Ovary (tissue), 9 donors: Measurements from ENCODE around the gene BMPR2. TPM values are rescaled to one million over a fixed set of nuclear protein-coding genes. Genes with fewer than 3 reads are reported as not detected.
"Not testable (repeated sequence)": the region's sequence is repeated elsewhere in the genome, so short reads cannot be mapped to it uniquely, and the experiment has no call there.

ENCODE experiments used
- DNase-seq, 5 donors: peaks; one replicate each; pipeline ENCODE4 v3.0.0-alpha.2; 2019 to 2020
- H3K27ac ChIP-seq, 2 donors: fragments of 200-600 bp; one replicate each; pipeline versions ENCODE4 v1.5.1 to v1.8.0; 2019 to 2022
- H3K27me3 ChIP-seq: fragments of 200-600 bp; one replicate; pipeline ENCODE4 v1.8.0; 2022
- H3K36me3 ChIP-seq: fragments of 200-600 bp; sonication (generic); one replicate; pipeline ENCODE4 v1.5.1; 2019
- H3K4me1 ChIP-seq: one replicate; pipeline ENCODE4 v1.8.1; 2013; ENCODE audit warnings: mild to moderate bottlenecking, moderate library complexity; ENCODE audit not compliant: insufficient read depth
- H3K4me3 ChIP-seq: fragments of 200-600 bp; sonication (generic); one replicate; pipeline ENCODE4 v1.5.1; 2017
- H3K9me3 ChIP-seq, 2 donors: fragments of 200-600 bp in 1 of 2; sonication (generic) in 1 of 2; one replicate each; pipeline versions ENCODE4 v1.5.1 to v1.8.1; 2013 to 2019; ENCODE audit warnings: mild to moderate bottlenecking in 1 of 2, moderate library complexity in 1 of 2
- EP300 ChIP-seq: sonication (generic); formaldehyde crosslinking; IDR thresholded peaks from one replicate; pipeline ENCODE4 v1.6.1; 2017; ENCODE audit warnings: antibody characterized with exemption
- POLR2A ChIP-seq: fragments of 450-650 bp; IDR thresholded peaks from one replicate; pipeline ENCODE4 v1.6.1; 2017; ENCODE audit warnings: antibody characterized with exemption, mild to moderate bottlenecking, moderate library complexity
- WGBS, 3 donors: extraction: QIAGEN DNeasy Blood & Tissue Kit in 1 of 3; methylation state at CpG; one replicate each; pipeline versions ENCODE4 v1.1.5 to v1.1.7; 2013 to 2017; 5-methylcytosine and 5-hydroxymethylcytosine counted together
- intact Hi-C, 4 donors: fragments of 100-400 bp; cut with DNase I; formaldehyde crosslinking; loops; one replicate each; pipeline versions ENCODE4 v1.11.0 to v1.15.1; 2022 to 2023
- polyA plus RNA-seq, 2 donors: library from polyadenylated mRNA; stranded (reverse); fragments of 200-250 nt in 1 of 2; fragments of 350-450 nt in 1 of 2; fragmentation: Illumina TruSeq in 1 of 2; extraction: RNeasy Lipid Tissue Mini Kit (QIAGEN cat#74804) in 1 of 2; gene quantifications; one replicate each; pipeline ENCODE4 v1.2.3, GENCODE V29; 2013 to 2014
- total RNA-seq, 7 donors: library from RNA; depleted of rRNA in 2 of 7; stranded (reverse); fragments of >200 nt in 2 of 7; fragmentation: NEBNext Ultra II Directional in 3 of 7; extraction: Animal tissue kit (Norgen Biotek cat#: 25700) in 3 of 7; gene quantifications; one replicate each; pipeline versions ENCODE4 v1.1.0 to v1.2.4, GENCODE V29; 2016 to 2023
- TF ChIP-seq, protein P1 (sequence below), 3 donors: fragments of 450-650 bp in 2 of 3; fragments of 200-600 bp in 1 of 3; IDR thresholded peaks; one replicate each; pipeline versions ENCODE4 v1.5.1 to v1.8.0; 2016 to 2022; ENCODE audit warnings: antibody characterized with exemption in 3 of 3, mild to moderate bottlenecking in 1 of 3
- donor health status: DM: no; HTN: no; CAD: no; lungs with moderate emphysema.
- donor health status: DM: no; HTN: no; CAD: no.
- donor health status: Bipolar disorder and iron deficiency.
- donor health status: DM: yes; HTN: yes; CAD: no.
- donor health status: DM: no; HTN: no; CAD: no.
- donor health status: DM: yes; HTN: yes; CAD: no.

Gene BMPR2
- total and polyA plus RNA-seq, 9 donors = 14.5 to 55.5 (median 45.1) TPM

DNA sequence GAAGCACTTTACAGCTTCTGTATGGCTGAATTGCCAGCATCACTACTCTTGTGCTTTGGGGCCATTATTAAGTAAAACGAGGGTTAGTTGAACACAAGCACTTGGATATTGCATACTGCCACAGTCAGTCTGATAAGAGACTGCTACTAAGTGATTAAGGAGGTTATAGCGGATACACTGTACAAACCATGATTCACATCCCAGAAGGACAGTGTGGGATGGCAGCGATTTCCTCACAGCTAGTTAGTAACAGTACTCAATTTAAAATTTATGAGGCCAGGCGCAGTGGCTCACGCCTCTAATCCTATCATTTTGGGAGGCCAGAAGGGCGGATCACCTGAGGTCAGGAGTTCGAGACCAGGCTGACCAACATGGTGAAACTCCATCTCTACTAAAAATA is 2.6 kb upstream of the BMPR2 start:
- no peak for DNase-seq
- Histone ChIP-seq H3K4me1 (no peaks in the 10 kb centered on the region), H3K4me3 (no peak overlapping the region), H3K36me3 (no peaks in the 10 kb centered on the region), H3K27me3 (no peaks in the 10 kb centered on the region), H3K9me3 (no peaks in the 10 kb centered on the region), H3K27ac (no peak overlapping the region)
- intact Hi-C loops = no loop called here
- no peak for TF ChIP-seq POLR2A
- no peak for TF ChIP-seq EP300
- TF ChIP-seq, protein P1, sequence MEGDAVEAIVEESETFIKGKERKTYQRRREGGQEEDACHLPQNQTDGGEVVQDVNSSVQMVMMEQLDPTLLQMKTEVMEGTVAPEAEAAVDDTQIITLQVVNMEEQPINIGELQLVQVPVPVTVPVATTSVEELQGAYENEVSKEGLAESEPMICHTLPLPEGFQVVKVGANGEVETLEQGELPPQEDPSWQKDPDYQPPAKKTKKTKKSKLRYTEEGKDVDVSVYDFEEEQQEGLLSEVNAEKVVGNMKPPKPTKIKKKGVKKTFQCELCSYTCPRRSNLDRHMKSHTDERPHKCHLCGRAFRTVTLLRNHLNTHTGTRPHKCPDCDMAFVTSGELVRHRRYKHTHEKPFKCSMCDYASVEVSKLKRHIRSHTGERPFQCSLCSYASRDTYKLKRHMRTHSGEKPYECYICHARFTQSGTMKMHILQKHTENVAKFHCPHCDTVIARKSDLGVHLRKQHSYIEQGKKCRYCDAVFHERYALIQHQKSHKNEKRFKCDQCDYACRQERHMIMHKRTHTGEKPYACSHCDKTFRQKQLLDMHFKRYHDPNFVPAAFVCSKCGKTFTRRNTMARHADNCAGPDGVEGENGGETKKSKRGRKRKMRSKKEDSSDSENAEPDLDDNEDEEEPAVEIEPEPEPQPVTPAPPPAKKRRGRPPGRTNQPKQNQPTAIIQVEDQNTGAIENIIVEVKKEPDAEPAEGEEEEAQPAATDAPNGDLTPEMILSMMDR (IDR thresholded peaks at IDR 0.05) = no peak
- WGBS, 3 donors = 93 to 95% (median 94%) methylated on average over 7 of the region's 7 CpGs

DNA sequence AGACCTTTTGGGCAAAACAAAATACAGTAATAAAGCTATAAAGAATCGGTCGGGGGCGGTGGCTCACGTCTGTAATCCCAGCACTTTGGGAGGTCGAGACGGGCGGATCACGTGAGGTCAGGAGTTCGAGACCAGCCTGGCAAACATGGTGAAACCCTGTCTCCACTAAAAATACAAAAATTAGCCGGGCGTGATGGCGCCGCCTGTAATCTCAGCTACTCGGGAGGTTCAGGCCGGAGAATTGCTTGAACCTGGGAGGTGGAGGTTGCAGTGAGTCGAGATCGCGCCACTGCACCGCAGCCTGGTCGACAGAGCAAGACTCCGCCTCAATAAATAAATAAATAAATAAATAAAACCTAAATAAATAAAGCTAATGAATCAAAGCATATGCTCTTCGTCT is 1.7 kb upstream of the BMPR2 start:
- DNase-seq = peak in 4 of 5 donors; percentile 29 to 51 (median 44)
- H3K9me3 ChIP-seq, H3K4me1 ChIP-seq, H3K27me3 ChIP-seq, intact Hi-C loops, H3K27ac ChIP-seq, H3K4me3 ChIP-seq, H3K36me3 ChIP-seq: not testable (repeated sequence)
- 92 to 94% (median 92%) methylated on average over 22 of the region's 22 CpGs for WGBS, 3 donors

DNA sequence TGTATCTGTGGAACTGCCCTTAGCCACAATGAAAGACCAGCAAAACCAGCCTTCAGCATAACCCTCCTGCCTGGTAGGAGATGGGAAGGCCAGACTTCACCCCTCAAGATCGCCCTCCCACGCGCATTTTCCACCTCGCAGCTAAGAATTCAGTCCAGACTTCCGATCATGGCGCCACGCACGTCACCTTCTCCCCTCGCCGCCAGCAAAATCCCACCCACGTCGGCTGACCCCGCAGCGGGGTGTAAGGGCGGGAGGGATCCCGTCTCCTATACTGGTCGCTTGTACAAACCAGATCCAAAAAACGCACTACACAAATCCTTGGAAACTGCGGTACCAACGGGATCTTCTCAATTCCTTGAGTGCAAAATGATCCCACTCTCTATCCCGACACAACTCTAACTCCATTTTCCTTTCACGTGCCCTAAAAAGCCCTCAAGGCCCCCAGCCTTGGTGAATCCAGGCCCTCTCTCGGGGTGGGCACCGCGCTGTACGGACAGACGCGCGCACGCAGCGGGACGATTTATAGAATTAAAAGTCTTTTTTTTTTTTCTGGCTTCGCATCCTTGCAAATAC is 1.0 kb upstream of the BMPR2 start:
- Histone ChIP-seq H3K27me3 (no peaks in the 10 kb centered on the region), H3K9me3 (no peaks in the 10 kb centered on the region), H3K4me3 (peak overlapping the region; percentile 63), H3K4me1 (peaks cover 3% of the 10 kb centered on the region), H3K27ac (peak overlapping the region; percentile 89 to 98), H3K36me3 (no peaks in the 10 kb centered on the region)
- no peak for TF ChIP-seq POLR2A
- TF ChIP-seq EP300 = no peak
- TF ChIP-seq, protein P1 (IDR thresholded peaks at IDR 0.05) = no peak
- WGBS, 3 donors = 1 to 2% (median 1%) methylated on average over 33 of the region's 33 CpGs
- DNase-seq = peak; percentile 63 to 84 (median 76)
- intact Hi-C loops = loop anchor here in 1 of 4 donors (5.0 kb wide), 1 partner anchor 58 kb away; no protein-coding TSS in a partner anchor

DNA sequence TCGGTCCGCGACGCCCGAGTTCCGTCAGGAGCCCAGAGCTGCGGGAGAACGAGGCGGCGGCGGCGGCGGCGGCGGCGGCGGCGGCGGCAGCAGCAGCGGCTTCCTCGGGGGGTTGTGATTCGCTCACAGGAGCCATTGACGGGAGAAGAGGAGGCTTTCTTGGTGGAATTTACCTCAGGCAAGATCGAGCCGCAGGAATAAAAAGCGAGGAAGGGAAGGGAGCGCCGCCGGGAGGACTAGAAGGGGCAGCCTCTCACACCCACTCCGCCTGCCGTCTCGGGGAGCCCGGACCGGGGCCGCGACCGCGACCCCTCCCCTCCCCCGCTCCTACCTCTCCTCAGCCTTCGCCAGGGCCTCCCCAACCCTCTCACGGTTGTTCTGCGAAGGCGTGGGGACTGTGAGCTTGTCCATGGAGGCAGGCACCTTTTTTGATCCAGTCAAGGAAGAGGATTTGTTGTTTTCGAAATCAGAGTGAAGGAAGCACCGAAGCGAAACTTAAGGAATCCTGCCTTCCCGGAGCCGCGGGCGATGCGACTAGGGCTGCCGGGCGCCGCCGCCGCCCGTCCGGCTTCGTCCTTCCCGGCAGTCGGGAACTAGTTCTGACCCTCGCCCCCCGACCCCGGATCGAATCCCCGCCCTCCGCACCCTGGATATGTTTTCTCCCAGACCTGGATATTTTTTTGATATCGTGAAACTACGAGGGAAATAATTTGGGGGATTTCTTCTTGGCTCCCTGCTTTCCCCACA is 506 bp downstream of the BMPR2 start:
- peak; percentile 56 to 74 (median 63) for DNase-seq
- 0 to 1% (median 1%) methylated on average over 58 to 69 of the region's 69 CpGs for WGBS, 3 donors
- Histone ChIP-seq H3K36me3 (no peaks in the 10 kb centered on the region), H3K4me1 (peaks cover 6% of the 10 kb centered on the region), H3K9me3 (no peaks in the 10 kb centered on the region), H3K27me3 (no peaks in the 10 kb centered on the region), H3K27ac (peak overlapping the region; percentile 89 to 98), H3K4me3 (peak overlapping the region; percentile 63)
- TF ChIP-seq EP300 (no peak), POLR2A (no peak)
- TF ChIP-seq, protein P1 (IDR thresholded peaks at IDR 0.05) = peak in 1 of 3 donors; percentile 17
- intact Hi-C loops = loop anchor here in 1 of 4 donors (5.0 kb wide), 1 partner anchor 59 kb away; no protein-coding TSS in a partner anchor
